Panc1 (cell line): ENCODE measurements around the gene SCP2.

Experiments
- CTCF ChIP-seq: fragments of 450-650 bp; IDR thresholded peaks from 2 replicates; pipeline ENCODE4 v1.5.1; 2017; ENCODE audit warnings: mild to moderate bottlenecking
- POLR2AphosphoS5 ChIP-seq: IDR thresholded peaks from 2 replicates; pipeline ENCODE4 v1.6.1; 2012; ENCODE audit warnings: mild to moderate bottlenecking, low read depth, low read length, moderate library complexity
- SIN3A ChIP-seq: IDR thresholded peaks from 2 replicates; pipeline ENCODE4 v1.6.1; 2012; ENCODE audit warnings: low read depth, mild to moderate bottlenecking, low read length, moderate library complexity, borderline replicate concordance; ENCODE audit not compliant: insufficient read depth
- TCF7L2 ChIP-seq: IDR thresholded peaks from 2 replicates; pipeline ENCODE4 v1.6.1; 2011; ENCODE audit warnings: mild to moderate bottlenecking, low read depth, low read length, inconsistent platforms
- TF ChIP-seq, protein P1 (sequence below), 2 experiments: IDR thresholded peaks; 2 replicates each; pipeline ENCODE4 v1.6.1; 2011 to 2012; ENCODE audit warnings: low read depth in 2 of 2, control low read depth in 1 of 2, low read length in 1 of 2, mild to moderate bottlenecking in 1 of 2, moderate library complexity in 1 of 2; ENCODE audit not compliant: insufficient read depth in 1 of 2

- TF ChIP-seq CTCF, result no peak
- TF ChIP-seq POLR2AphosphoS5, result no peak
- TF ChIP-seq TCF7L2, result no peak
- TF ChIP-seq, protein P1, sequence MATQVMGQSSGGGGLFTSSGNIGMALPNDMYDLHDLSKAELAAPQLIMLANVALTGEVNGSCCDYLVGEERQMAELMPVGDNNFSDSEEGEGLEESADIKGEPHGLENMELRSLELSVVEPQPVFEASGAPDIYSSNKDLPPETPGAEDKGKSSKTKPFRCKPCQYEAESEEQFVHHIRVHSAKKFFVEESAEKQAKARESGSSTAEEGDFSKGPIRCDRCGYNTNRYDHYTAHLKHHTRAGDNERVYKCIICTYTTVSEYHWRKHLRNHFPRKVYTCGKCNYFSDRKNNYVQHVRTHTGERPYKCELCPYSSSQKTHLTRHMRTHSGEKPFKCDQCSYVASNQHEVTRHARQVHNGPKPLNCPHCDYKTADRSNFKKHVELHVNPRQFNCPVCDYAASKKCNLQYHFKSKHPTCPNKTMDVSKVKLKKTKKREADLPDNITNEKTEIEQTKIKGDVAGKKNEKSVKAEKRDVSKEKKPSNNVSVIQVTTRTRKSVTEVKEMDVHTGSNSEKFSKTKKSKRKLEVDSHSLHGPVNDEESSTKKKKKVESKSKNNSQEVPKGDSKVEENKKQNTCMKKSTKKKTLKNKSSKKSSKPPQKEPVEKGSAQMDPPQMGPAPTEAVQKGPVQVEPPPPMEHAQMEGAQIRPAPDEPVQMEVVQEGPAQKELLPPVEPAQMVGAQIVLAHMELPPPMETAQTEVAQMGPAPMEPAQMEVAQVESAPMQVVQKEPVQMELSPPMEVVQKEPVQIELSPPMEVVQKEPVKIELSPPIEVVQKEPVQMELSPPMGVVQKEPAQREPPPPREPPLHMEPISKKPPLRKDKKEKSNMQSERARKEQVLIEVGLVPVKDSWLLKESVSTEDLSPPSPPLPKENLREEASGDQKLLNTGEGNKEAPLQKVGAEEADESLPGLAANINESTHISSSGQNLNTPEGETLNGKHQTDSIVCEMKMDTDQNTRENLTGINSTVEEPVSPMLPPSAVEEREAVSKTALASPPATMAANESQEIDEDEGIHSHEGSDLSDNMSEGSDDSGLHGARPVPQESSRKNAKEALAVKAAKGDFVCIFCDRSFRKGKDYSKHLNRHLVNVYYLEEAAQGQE (IDR thresholded peaks at IDR 0.05; ENCODE audit: insufficient read depth in 1 of 2, low read depth in 2 of 2, low read length in 1 of 2), result no peak
- no peak for TF ChIP-seq SIN3A
Observed at GRCh38 chr1:53016705-53017104, 89.6 kb downstream of the SCP2 start.
